HepG2 (cell line): Measurements from ENCODE around the gene BEST2. TPM values are rescaled to one million over a fixed set of nuclear protein-coding genes. Genes with fewer than 3 reads are reported as not detected.
A peak's percentile ranks its signal among the peaks of the same experiment; 100 is the strongest.

ENCODE experiments used
- ARHGAP35 ChIP-seq: sonication (generic); formaldehyde crosslinking; IDR thresholded peaks from 2 replicates; pipeline ENCODE4 v1.9.0; 2022; ENCODE audit warnings: mild to moderate bottlenecking, inconsistent platforms, moderate library complexity, missing genetic modification reagents, borderline replicate concordance
- ARNTL ChIP-seq: sonication (generic); formaldehyde crosslinking; IDR thresholded peaks from 2 replicates; pipeline ENCODE4 v1.4.0; 2020; ENCODE audit warnings: mild to moderate bottlenecking, missing genetic modification reagents
- FOXO1 ChIP-seq: sonication (generic); formaldehyde crosslinking; IDR thresholded peaks from 2 replicates; pipeline ENCODE4 v1.4.0; 2020; ENCODE audit warnings: missing genetic modification reagents
- HOXA5 ChIP-seq: sonication (generic); formaldehyde crosslinking; IDR thresholded peaks from 2 replicates; pipeline ENCODE4 v1.4.0; 2020; ENCODE audit warnings: missing genetic modification reagents
- KLF9 ChIP-seq: IDR thresholded peaks from 2 replicates; pipeline ENCODE4 v1.6.1; 2016; ENCODE audit warnings: low read depth
- NR1H2 ChIP-seq: sonication (generic); formaldehyde crosslinking; IDR thresholded peaks from 2 replicates; pipeline ENCODE4 v1.8.1; 2022; ENCODE audit warnings: low read depth, missing genetic modification reagents, borderline replicate concordance
- NR2F6 ChIP-seq, 2 experiments: IDR thresholded peaks; 2 replicates each; pipeline ENCODE4 v1.6.1; 2016; ENCODE audit warnings: antibody characterized with exemption in 1 of 2, mild to moderate bottlenecking in 1 of 2
- SALL2 ChIP-seq: sonication (generic); formaldehyde crosslinking; IDR thresholded peaks from 2 replicates; pipeline ENCODE4 v1.8.1; 2023; ENCODE audit warnings: mild to moderate bottlenecking, missing genetic modification reagents, inconsistent platforms
- SUZ12 ChIP-seq: fragments of 150-350 bp; IDR thresholded peaks from 2 replicates; pipeline ENCODE4 v1.6.1; 2014; ENCODE audit warnings: low read depth, low read length
- ZC3H13 ChIP-seq: sonication (generic); formaldehyde crosslinking; IDR thresholded peaks from 2 replicates; pipeline ENCODE4 v1.8.1; 2023; ENCODE audit warnings: mild to moderate bottlenecking, missing genetic modification reagents, moderate library complexity
- ZNF230 ChIP-seq: sonication (generic); formaldehyde crosslinking; IDR thresholded peaks from 2 replicates; pipeline ENCODE4 v1.4.0; 2020; ENCODE audit warnings: mild to moderate bottlenecking, missing genetic modification reagents
- ZNF33B ChIP-seq: sonication (generic); formaldehyde crosslinking; IDR thresholded peaks from 2 replicates; pipeline ENCODE4 v1.5.1; 2020; ENCODE audit warnings: mild to moderate bottlenecking, missing genetic modification reagents
- polyA plus RNA-seq, 8 experiments: library from polyadenylated mRNA; depleted of rRNA in 3 of 8; stranded (reverse) in 7 of 8; unstranded in 1 of 8; fragments of >200 nt; fragmentation: Illumina TruSeq in 4 of 8; extraction: Trizol in 4 of 8; gene quantifications; 2 replicates each; pipeline versions ENCODE4 v1.2.1 to v1.2.3, GENCODE V29; 2011 to 2016; ENCODE audit warnings: low read depth in 4 of 8, missing spikeins in 1 of 8, mixed read lengths in 1 of 8; ENCODE audit not compliant: insufficient read depth in 1 of 8
- total RNA-seq, 5 experiments: library from RNA; depleted of rRNA; stranded (reverse); fragments of >200 nt; fragmentation: Illumina TruSeq; extraction: Trizol; gene quantifications; 2 replicates each; pipeline ENCODE4 v1.2.3, GENCODE V29; 2016; ENCODE audit warnings: low read depth in 1 of 5
- TF ChIP-seq, protein P1 (sequence below): sonication (generic); formaldehyde crosslinking; IDR thresholded peaks from 2 replicates; pipeline ENCODE4 v1.5.1; 2020; ENCODE audit warnings: mild to moderate bottlenecking, moderate library complexity, missing genetic modification reagents
- TF ChIP-seq, protein P2 (sequence below): sonication (generic); formaldehyde crosslinking; IDR thresholded peaks from 2 replicates; pipeline ENCODE4 v1.8.1; 2023; ENCODE audit warnings: mild to moderate bottlenecking, moderate library complexity, missing genetic modification reagents
- TF ChIP-seq, protein P3 (sequence below): sonication (generic); formaldehyde crosslinking; IDR thresholded peaks from 2 replicates; pipeline ENCODE4 v1.4.0; 2020; ENCODE audit warnings: mild to moderate bottlenecking, missing genetic modification reagents

Gene BEST2
- total and polyA plus RNA-seq, 2 of the 13 experiments (the other 11 are each of a cell fraction or from before 2014, with no cell fraction given) = not detected

DNA sequence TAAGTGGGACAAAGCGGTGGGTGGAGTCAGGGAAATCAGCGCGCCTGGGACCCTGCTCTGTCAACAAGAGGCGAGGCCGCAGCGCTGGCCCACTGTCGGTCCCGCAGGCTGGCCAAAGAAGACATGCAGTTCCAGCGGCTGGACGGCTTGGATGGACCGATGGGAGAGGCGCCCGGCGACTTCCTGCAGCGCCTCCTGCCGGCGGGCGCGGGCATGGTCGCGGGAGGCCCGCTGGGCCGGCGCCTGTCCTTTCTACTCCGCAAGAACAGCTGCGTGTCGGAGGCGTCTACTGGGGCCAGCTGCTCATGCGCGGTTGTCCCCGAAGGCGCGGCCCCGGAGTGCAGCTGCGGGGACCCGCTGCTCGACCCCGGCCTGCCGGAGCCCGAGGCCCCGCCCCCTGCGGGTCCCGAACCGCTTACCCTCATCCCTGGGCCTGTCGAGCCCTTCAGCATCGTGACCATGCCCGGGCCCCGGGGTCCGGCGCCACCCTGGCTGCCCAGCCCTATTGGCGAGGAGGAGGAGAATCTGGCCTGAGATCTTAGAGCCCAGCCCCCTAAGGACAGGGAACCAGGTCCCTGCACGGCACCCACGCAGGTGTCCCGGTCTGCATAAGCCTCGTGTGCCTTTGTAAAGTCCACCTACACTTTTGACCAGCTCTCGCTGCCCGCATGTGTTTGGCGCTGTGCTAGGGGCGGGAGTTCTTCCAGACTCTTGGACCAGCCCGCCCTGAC lies 6.1 kb downstream of the BEST2 start (continued):
- TF ChIP-seq, protein P1, sequence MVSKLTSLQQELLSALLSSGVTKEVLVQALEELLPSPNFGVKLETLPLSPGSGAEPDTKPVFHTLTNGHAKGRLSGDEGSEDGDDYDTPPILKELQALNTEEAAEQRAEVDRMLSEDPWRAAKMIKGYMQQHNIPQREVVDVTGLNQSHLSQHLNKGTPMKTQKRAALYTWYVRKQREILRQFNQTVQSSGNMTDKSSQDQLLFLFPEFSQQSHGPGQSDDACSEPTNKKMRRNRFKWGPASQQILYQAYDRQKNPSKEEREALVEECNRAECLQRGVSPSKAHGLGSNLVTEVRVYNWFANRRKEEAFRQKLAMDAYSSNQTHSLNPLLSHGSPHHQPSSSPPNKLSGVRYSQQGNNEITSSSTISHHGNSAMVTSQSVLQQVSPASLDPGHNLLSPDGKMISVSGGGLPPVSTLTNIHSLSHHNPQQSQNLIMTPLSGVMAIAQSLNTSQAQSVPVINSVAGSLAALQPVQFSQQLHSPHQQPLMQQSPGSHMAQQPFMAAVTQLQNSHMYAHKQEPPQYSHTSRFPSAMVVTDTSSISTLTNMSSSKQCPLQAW = no peak
- TF ChIP-seq, protein P2, sequence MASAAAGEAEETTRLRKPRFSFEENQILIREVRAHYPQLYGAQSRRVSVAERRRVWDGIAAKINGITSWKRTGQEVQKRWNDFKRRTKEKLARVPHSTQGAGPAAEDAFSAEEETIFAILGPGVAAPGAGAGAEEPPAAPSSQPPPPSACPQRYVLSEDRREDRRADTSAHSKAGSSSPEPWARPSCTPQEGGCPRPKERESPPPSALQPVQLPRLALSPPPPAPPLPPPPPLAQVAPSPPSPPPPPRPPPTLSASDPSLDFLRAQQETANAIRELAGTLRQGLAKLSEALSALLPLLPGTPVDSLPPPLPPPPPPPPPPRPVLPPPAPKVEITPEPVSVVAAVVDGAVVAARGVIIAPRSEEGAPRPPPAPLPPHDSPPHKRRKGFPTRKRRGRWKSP = no peak
- no peak for TF ChIP-seq NR2F6 (IDR thresholded peaks at IDR 0.05)
- TF ChIP-seq NR2F6 (CRISPR knock-in tag; IDR thresholded peaks at IDR 0.05) = peak; percentile 33; the same call in 1 of the 2 replicates
- TF ChIP-seq SALL2 (CRISPR knock-in tag) = peak; percentile 70; the same call in 1 of the 2 replicates
- TF ChIP-seq HOXA5 (CRISPR knock-in tag) = no peak; the same call in 1 of the 2 replicates
- TF ChIP-seq KLF9 = no peak
- TF ChIP-seq SUZ12 = no peak
- no peak for TF ChIP-seq ZC3H13 (CRISPR knock-in tag)
- no peak for TF ChIP-seq ZNF33B
- no peak for TF ChIP-seq NR1H2 (CRISPR knock-in tag)
- no peak for TF ChIP-seq ARNTL (CRISPR knock-in tag)
- TF ChIP-seq, protein P3, sequence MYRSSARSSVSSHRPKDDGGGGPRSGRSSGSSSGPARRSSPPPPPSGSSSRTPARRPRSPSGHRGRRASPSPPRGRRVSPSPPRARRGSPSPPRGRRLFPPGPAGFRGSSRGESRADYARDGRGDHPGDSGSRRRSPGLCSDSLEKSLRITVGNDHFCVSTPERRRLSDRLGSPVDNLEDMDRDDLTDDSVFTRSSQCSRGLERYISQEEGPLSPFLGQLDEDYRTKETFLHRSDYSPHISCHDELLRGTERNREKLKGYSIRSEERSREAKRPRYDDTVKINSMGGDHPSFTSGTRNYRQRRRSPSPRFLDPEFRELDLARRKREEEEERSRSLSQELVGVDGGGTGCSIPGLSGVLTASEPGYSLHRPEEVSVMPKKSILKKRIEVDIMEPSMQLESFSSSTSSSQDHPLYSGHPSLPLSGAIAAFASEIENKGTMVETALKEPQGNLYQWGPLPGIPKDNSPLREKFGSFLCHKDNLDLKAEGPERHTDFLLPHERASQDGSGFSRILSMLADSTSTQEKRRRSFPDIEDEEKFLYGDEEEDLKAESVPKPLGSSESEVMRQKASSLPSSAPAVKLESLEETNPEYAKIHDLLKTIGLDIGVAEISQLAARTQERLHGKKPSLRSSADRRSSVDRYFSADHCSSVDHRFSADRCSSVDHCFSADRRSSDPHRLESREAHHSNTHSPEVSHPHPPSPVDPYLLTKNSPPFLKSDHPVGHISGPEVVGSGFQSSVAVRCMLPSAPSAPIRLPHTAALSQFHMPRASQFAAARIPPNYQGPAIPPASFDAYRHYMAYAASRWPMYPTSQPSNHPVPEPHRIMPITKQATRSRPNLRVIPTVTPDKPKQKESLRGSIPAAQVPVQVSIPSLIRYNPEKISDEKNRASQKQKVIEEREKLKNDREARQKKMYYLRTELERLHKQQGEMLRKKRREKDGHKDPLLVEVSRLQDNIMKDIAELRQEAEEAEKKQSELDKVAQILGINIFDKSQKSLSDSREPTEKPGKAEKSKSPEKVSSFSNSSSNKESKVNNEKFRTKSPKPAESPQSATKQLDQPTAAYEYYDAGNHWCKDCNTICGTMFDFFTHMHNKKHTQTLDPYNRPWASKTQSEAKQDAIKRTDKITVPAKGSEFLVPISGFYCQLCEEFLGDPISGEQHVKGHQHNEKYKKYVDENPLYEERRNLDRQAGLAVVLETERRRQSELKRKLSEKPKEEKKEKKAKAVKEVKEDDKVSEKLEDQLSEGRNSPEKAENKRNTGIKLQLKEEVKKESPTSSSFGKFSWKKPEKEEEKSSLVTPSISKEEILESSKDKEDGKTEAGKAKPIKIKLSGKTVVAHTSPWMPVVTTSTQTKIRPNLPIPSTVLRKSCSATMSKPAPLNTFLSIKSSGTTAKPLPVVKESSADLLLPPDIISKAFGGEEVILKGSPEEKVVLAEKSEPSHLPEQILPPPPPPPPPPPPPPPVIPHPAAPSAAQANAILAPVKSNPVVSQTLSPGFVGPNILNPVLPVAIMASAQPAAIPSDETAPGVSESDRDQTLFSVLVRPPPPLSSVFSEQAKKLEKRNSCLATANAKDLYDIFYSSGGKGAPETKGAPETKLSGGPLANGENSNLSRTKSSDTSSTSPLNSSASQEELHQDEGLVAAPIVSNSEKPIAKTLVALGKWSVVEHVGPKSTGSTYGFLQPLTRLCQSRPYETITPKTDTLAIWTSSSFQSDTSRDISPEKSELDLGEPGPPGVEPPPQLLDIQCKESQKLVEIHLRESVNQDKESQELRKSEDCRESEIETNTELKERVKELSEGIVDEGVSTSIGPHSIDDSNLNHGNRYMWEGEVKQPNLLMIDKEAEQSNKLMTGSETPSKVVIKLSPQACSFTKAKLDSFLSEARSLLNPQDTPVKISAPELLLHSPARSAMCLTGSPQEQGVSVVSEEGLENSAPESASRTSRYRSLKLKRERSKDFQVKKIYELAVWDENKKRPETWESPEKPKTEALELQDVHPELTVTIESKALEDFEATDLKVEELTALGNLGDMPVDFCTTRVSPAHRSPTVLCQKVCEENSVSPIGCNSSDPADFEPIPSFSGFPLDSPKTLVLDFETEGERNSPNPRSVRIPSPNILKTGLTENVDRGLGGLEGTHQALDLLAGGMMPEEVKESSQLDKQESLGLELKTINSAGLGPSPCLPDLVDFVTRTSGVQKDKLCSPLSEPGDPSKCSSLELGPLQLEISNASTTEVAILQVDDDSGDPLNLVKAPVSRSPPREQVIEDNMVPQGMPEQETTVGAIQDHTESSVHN (CRISPR knock-in tag) = no peak
- no peak; the same call in 1 of the 2 replicates for TF ChIP-seq FOXO1
- TF ChIP-seq ARHGAP35 (CRISPR knock-in tag) = 0 out of 2 replicates have a peak, but pooled peaks have one; percentile 62
- peak; percentile 58; the same call in 1 of the 2 replicates for TF ChIP-seq ZNF230 (CRISPR knock-in tag)
